ENCODE results near the gene TEKT2. TPM values are rescaled to one million over a fixed set of nuclear protein-coding genes. Genes with fewer than 3 reads are reported as not detected.

The TEKT2 gene
- total and polyA plus RNA-seq, 2 of the 4 experiments (the other 2 are of a cell fraction): 0.18 TPM; not detected in 1

GRCh38 chr1:36093929-36094328 is 10.0 kb downstream of the TEKT2 start:
- H3K27ac ChIP-seq (ENCODE audit: insufficient read depth, low read length): no peak overlapping the region
- H2BK20ac ChIP-seq (ENCODE audit: low read depth, low read length): no peak overlapping the region
- H2BK5ac ChIP-seq (ENCODE audit: low read depth, low read length, poor library complexity, severe bottlenecking): no peak overlapping the region
- H2AK5ac ChIP-seq (ENCODE audit: low read depth, low read length): no peak overlapping the region
- peaks cover 35% of the 10 kb centered on the region for H3K36me3 ChIP-seq (ENCODE audit: control insufficient read depth, insufficient read depth, low read length)
- no peak overlapping the region for H2BK120ac ChIP-seq (ENCODE audit: low read depth, low read length)
- ATAC-seq (ENCODE audit: low read depth): no peak
- peaks cover 2% of the 10 kb centered on the region; the same call in 1 of the 2 replicates for H3K4me1 ChIP-seq (ENCODE audit: control insufficient read depth, insufficient read depth, low read length)
- H4K5ac ChIP-seq (ENCODE audit: low read depth, low read length): no peak overlapping the region
- no peaks in the 10 kb centered on the region for H3K9me3 ChIP-seq (ENCODE audit: control insufficient read depth, insufficient read depth, low read length)
- intact Hi-C loops (cut with micrococcal nuclease) (no loop called here), dilution Hi-C loops (cut with HindIII; ENCODE audit: low sequenced_read_pairs, unreplicated experiment) (no loop called here), in situ Hi-C loops (cut with MboI; ENCODE audit: low sequenced_read_pairs) (no loop called here)
- no peak overlapping the region for H3K4me3 ChIP-seq (ENCODE audit: insufficient read depth, low read depth, low read length)
- CTCF ChIA-PET: interaction anchor here (1.1 kb wide), 1 partner anchor 56 kb away, joined by 3 read pairs; the partner anchor contains the start of gene TRAPPC3
- POLR2A ChIA-PET (ENCODE audit: unreplicated experiment): no interaction called here
- H3K23ac ChIP-seq (ENCODE audit: low read depth, low read length): no peak overlapping the region
- H2AFZ ChIP-seq (replicated peaks; ENCODE audit: low read length, poor library complexity): no peak overlapping the region
- no peak overlapping the region for H3K9ac ChIP-seq (ENCODE audit: low read depth, low read length)
- H4K20me1 ChIP-seq (ENCODE audit: insufficient read depth, low read length): peaks cover 7% of the 10 kb centered on the region; the same call in 1 of the 2 replicates
- WGBS, 2 experiments (ENCODE audit: extremely low coverage in 2 of 2, insufficient read length in 1 of 2): no CpG with 5 or more reads among the region's 3 CpGs
- no peak overlapping the region for H2AK9ac ChIP-seq (replicated peaks; ENCODE audit: low read depth, low read length, poor library complexity)
- H3K79me1 ChIP-seq (ENCODE audit: low read depth in 1 of 2, low read length in 2 of 2): peaks cover 38 to 45% of the 10 kb centered on the region in 2 experiments
- H3K56ac ChIP-seq (ENCODE audit: extremely low read depth, insufficient read depth, low read length): no peak overlapping the region
- no peak overlapping the region for H3K14ac ChIP-seq (replicated peaks; ENCODE audit: low read depth, low read length)
- no peak overlapping the region for H3K4ac ChIP-seq (ENCODE audit: low read depth, low read length)
- no peak overlapping the region for H4K91ac ChIP-seq (ENCODE audit: insufficient read depth, low read depth, low read length)
- no peak overlapping the region for H3K18ac ChIP-seq (ENCODE audit: low read depth, low read length)
- H3K9me1 ChIP-seq (ENCODE audit: insufficient read depth, low read length): no peaks in the 10 kb centered on the region
- H3K27me3 ChIP-seq (ENCODE audit: control insufficient read depth, insufficient read depth, low read length): no peaks in the 10 kb centered on the region
- no TSS peak for BruUV-seq (replicated peaks)
- H2BK15ac ChIP-seq (ENCODE audit: low read depth, low read length): no peak overlapping the region
- DNase-seq: no peak
- no peak overlapping the region for H4K8ac ChIP-seq (ENCODE audit: low read depth in 2 of 2, low read length in 2 of 2)
- TF ChIP-seq POLR2A (IDR thresholded peaks at IDR 0.05; ENCODE audit: low read depth, low read length) (no peak), FOS (IDR thresholded peaks at IDR 0.05; ENCODE audit: low read depth, low read length) (no peak), CHD1 (IDR thresholded peaks at IDR 0.05; ENCODE audit: low read depth, low read length) (no peak), MAFK (IDR thresholded peaks at IDR 0.05; ENCODE audit: low read depth, low read length) (no peak), MXI1 (IDR thresholded peaks at IDR 0.05; ENCODE audit: borderline replicate concordance, low read depth, low read length) (no peak), NFE2L2 (IDR thresholded peaks at IDR 0.05; ENCODE audit: low read depth, low read length) (no peak), RCOR1 (IDR thresholded peaks at IDR 0.05; ENCODE audit: insufficient replicate concordance, low read length) (no peak), SMC3 (IDR thresholded peaks at IDR 0.05; ENCODE audit: low read depth, low read length) (no peak), BHLHE40 (IDR thresholded peaks at IDR 0.05; ENCODE audit: low read depth, low read length) (no peak), CEBPB (IDR thresholded peaks at IDR 0.05; ENCODE audit: low read depth, low read length) (no peak), RFX5 (IDR thresholded peaks at IDR 0.05; ENCODE audit: low read depth, low read length) (no peak), MAZ (IDR thresholded peaks at IDR 0.05; ENCODE audit: borderline replicate concordance, low read depth, low read length) (no peak), RAD21 (IDR thresholded peaks at IDR 0.05; ENCODE audit: low read length) (no peak), ELK1 (IDR thresholded peaks at IDR 0.05; ENCODE audit: borderline replicate concordance, low read depth, low read length) (no peak)
- TF ChIP-seq, protein P1, sequence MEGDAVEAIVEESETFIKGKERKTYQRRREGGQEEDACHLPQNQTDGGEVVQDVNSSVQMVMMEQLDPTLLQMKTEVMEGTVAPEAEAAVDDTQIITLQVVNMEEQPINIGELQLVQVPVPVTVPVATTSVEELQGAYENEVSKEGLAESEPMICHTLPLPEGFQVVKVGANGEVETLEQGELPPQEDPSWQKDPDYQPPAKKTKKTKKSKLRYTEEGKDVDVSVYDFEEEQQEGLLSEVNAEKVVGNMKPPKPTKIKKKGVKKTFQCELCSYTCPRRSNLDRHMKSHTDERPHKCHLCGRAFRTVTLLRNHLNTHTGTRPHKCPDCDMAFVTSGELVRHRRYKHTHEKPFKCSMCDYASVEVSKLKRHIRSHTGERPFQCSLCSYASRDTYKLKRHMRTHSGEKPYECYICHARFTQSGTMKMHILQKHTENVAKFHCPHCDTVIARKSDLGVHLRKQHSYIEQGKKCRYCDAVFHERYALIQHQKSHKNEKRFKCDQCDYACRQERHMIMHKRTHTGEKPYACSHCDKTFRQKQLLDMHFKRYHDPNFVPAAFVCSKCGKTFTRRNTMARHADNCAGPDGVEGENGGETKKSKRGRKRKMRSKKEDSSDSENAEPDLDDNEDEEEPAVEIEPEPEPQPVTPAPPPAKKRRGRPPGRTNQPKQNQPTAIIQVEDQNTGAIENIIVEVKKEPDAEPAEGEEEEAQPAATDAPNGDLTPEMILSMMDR (conservative IDR thresholded peaks at IDR 0.05; ENCODE audit: low read depth, low read length): no peak
- TF ChIP-seq, protein P2, sequence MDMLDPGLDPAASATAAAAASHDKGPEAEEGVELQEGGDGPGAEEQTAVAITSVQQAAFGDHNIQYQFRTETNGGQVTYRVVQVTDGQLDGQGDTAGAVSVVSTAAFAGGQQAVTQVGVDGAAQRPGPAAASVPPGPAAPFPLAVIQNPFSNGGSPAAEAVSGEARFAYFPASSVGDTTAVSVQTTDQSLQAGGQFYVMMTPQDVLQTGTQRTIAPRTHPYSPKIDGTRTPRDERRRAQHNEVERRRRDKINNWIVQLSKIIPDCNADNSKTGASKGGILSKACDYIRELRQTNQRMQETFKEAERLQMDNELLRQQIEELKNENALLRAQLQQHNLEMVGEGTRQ (IDR thresholded peaks at IDR 0.05; ENCODE audit: low read depth, low read length): no peak
- no peak overlapping the region for H3K4me2 ChIP-seq (ENCODE audit: low read depth, low read length)

Data from IMR-90 (cell line).